Measurements from ENCODE around the gene RANBP3.

RANBP3 gene

GRCh38 chr19:5959260-5960004 is 18.5 kb downstream of the RANBP3 start:
- TF ChIP-seq RARB (CRISPR knock-in tag; IDR thresholded peaks at IDR 0.05) (no peak), CSRNP3 (CRISPR knock-in tag; IDR thresholded peaks at IDR 0.05) (no peak)
- ATAC-seq, result no peak

- TF ChIP-seq POU6F1 (CRISPR knock-in tag; IDR thresholded peaks at IDR 0.05; ENCODE audit: borderline replicate concordance, low read depth) (no peak), ZNF565 (CRISPR knock-in tag; conservative IDR thresholded peaks at IDR 0.05; ENCODE audit: low read depth) (no peak), TSHZ2 (CRISPR knock-in tag; IDR thresholded peaks at IDR 0.05) (no peak), ZC3H10 (CRISPR knock-in tag; IDR thresholded peaks at IDR 0.05) (no peak), PATZ1 (CRISPR knock-in tag; IDR thresholded peaks at IDR 0.05; ENCODE audit: borderline replicate concordance) (no peak), CREB5 (CRISPR knock-in tag; IDR thresholded peaks at IDR 0.05; ENCODE audit: low read depth) (no peak), ISL1 (CRISPR knock-in tag; IDR thresholded peaks at IDR 0.05) (no peak), CSRNP3 (CRISPR knock-in tag; IDR thresholded peaks at IDR 0.05) (no peak), ESRRG (CRISPR knock-in tag; IDR thresholded peaks at IDR 0.05) (no peak), ZFP30 (CRISPR knock-in tag; IDR thresholded peaks at IDR 0.05) (no peak), BACH2 (CRISPR knock-in tag; IDR thresholded peaks at IDR 0.05; ENCODE audit: borderline replicate concordance) (no peak), ZNF70 (CRISPR knock-in tag; IDR thresholded peaks at IDR 0.05) (no peak), SNAI2 (CRISPR knock-in tag; IDR thresholded peaks at IDR 0.05) (no peak), ARNTL (CRISPR knock-in tag; IDR thresholded peaks at IDR 0.05; ENCODE audit: borderline replicate concordance, low read depth) (no peak), TCF4 (CRISPR knock-in tag; IDR thresholded peaks at IDR 0.05; ENCODE audit: borderline replicate concordance) (no peak), GLIS3 (CRISPR knock-in tag; IDR thresholded peaks at IDR 0.05) (no peak), OSR1 (CRISPR knock-in tag; IDR thresholded peaks at IDR 0.05) (no peak), RARB (CRISPR knock-in tag; IDR thresholded peaks at IDR 0.05) (no peak), ZFP3 (CRISPR knock-in tag; IDR thresholded peaks at IDR 0.05) (no peak)
- ATAC-seq, result no peak
Measured at GRCh38 chr19:5958851-5959122, 19.2 kb downstream of the RANBP3 start.

All from SK-N-SH treated with all-trans-retinoic acid at 6 μM for 48 hours (cell line).